ENCODE data around the gene PAM.

The PAM gene

DNA sequence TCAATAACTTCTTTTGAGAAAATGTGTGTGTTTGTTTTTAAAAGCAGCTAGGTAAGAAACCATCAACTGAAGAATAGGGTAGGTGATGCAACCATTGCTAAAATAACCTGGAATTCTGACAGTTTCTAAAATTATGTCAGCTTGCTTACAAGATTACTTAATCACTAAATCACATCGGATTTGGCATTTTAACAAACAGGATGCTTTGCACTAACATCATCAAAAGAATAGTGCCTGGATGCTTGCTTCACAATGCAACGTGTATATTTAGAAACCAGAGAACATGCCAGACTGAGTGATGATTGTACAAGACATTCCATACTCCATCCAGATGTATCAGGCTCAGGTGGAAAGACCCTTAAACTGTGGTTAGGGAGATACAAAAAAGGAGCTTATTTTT, 43.9 kb downstream of the PAM start:
- H3K27ac ChIP-seq = no peak overlapping the region
- CTCF ChIA-PET = interaction anchor here (0.7 to 2.3 kb wide), 2 partner anchors 18 to 216 kb away, joined by 5 to 11 read pairs; no protein-coding TSS in a partner anchor
- POLR2A ChIA-PET (ENCODE audit: low non-redundant PET) = no interaction called here
- DNase-seq (ENCODE audit: low spot score) = no peak
- TF ChIP-seq CTCF (conservative IDR thresholded peaks at IDR 0.05; ENCODE audit: low read depth) = no peak

DNA sequence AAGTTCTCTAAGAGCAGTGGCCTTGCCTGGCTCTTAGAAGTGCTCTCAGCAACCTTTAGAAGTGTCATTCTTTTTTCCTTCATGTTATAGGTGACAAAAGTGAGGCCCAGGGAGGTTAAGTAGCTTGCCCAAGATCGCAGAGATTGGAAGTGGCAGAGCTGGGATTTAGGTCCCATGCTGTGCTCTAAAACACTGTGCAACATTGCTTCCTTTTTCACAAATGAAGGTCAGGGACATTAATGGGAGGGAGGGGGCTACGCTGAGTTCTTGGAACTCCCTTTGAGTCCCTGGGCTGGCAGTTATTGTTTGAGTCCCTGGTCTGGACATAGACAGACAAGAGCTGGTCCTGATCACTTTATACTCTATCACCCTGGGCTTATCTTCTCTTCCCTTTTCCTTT, 45.3 kb downstream of the PAM start:
- DNase-seq (ENCODE audit: low spot score) = no peak
- ChIA-PET POLR2A (ENCODE audit: low non-redundant PET) (no interaction called here), CTCF (interaction anchor here (0.6 to 0.7 kb wide), 2 partner anchors 213 to 950 kb away, joined by 3 to 4 read pairs; no protein-coding TSS in a partner anchor)
- no peak for TF ChIP-seq CTCF (conservative IDR thresholded peaks at IDR 0.05; ENCODE audit: low read depth)
- no peak overlapping the region for H3K27ac ChIP-seq

DNA sequence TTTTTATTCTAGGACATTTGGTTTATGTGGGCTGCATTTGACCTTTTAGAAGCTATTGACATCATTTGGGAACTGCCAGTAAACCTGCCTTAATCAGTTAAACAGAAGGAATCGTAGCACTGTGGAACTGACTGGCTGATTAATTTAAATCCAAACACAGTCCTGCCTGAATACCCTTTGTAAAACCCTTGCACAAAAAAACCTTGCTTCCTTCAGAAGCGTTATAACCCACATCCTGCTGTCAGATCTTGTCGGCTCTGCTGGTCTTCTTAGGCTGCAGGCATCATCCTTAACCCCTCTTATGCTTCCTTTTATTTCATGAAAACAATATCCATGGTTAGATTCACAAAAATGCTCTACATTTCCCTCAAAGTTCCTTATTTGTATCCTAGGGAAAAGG, 46.3 kb downstream of the PAM start:
- DNase-seq (ENCODE audit: low spot score) = no peak
- POLR2A ChIA-PET (ENCODE audit: low non-redundant PET) = no interaction called here
- CTCF ChIA-PET = interaction anchor here (0.6 kb wide), 1 partner anchor 12 kb away, joined by 5 read pairs; no protein-coding TSS in a partner anchor
- no peak overlapping the region for H3K27ac ChIP-seq
- no peak for TF ChIP-seq CTCF (conservative IDR thresholded peaks at IDR 0.05; ENCODE audit: low read depth)

- TF ChIP-seq CTCF (conservative IDR thresholded peaks at IDR 0.05; ENCODE audit: low read depth) = no peak
- POLR2A ChIA-PET (ENCODE audit: low non-redundant PET) = no interaction called here
- DNase-seq (ENCODE audit: low spot score) = no peak
These were observed 47.8 kb downstream of the PAM start for GRCh38 chr5:102802708-102803458.

GRCh38 chr5:102807878-102808502, 52.9 kb downstream of the PAM start:
- no peak for TF ChIP-seq CTCF (conservative IDR thresholded peaks at IDR 0.05; ENCODE audit: low read depth)
- ChIA-PET CTCF (no interaction called here), POLR2A (ENCODE audit: low non-redundant PET) (no interaction called here)
- H3K27ac ChIP-seq = no peak overlapping the region
- DNase-seq (ENCODE audit: low spot score) = no peak

More at GRCh38 chr5:102802708-102803458, 47.8 kb downstream of the PAM start:
- no peak overlapping the region for H3K27ac ChIP-seq
- CTCF ChIA-PET = no interaction called here

DNA sequence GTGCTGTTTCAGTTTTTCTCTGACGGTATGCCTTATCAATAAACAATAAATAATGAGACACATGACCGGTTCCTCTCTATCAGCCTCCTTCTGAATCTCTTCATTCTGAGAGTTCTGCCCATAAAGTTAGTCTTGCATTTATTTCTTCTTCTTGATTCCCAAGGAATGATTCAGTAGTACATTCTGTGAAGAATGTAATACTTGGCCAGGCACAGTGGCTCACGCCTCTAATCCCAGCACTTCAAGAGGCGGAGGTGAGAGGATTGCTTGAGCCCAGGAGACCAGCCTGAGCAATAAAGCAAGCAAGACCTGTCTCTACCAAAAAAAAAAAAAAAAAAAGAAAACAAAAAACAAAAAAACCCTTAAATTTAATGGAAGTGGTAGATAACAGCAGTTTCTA, 53.9 kb downstream of the PAM start:
- H3K27ac ChIP-seq = no peak overlapping the region
- CTCF ChIA-PET = no interaction called here
- no peak for TF ChIP-seq CTCF (conservative IDR thresholded peaks at IDR 0.05; ENCODE audit: low read depth)
- DNase-seq (ENCODE audit: low spot score) = no peak
- POLR2A ChIA-PET (ENCODE audit: low non-redundant PET) = no interaction called here

Data from RWPE1 (cell line).